DLD1 (cell line): ENCODE results near the gene PCK1.

Experiments
- in situ Hi-C: cut with HindIII; loops from 2 replicates; pipeline ENCODE4 v1.10.0; 2017; ENCODE audit warnings: low sequenced_read_pairs

The PCK1 gene

GRCh38 chr20:57535297-57535696 lies 25.6 kb upstream of the PCK1 start:
- in situ Hi-C loops: no loop called here

GRCh38 chr20:57536120-57536708 lies 24.7 kb upstream of the PCK1 start:
- in situ Hi-C loops: no loop called here

GRCh38 chr20:57536771-57537724 lies 23.9 kb upstream of the PCK1 start:
- in situ Hi-C loops: no loop called here

- in situ Hi-C loops: no loop called here
These were observed 23.1 kb upstream of the PCK1 start for GRCh38 chr20:57537822-57538221.

GRCh38 chr20:57539889-57540288 lies 21.0 kb upstream of the PCK1 start:
- in situ Hi-C loops: no loop called here

- in situ Hi-C loops: no loop called here
These were observed 19.9 kb upstream of the PCK1 start for GRCh38 chr20:57540890-57541580.

GRCh38 chr20:57543754-57544153 lies 17.2 kb upstream of the PCK1 start:
- in situ Hi-C loops: no loop called here

GRCh38 chr20:57544838-57545564 lies 15.9 kb upstream of the PCK1 start:
- in situ Hi-C loops: no loop called here

- in situ Hi-C loops: no loop called here
These were observed 14.8 kb upstream of the PCK1 start for GRCh38 chr20:57545927-57546662.

- in situ Hi-C loops: no loop called here
These were observed 13.8 kb upstream of the PCK1 start for GRCh38 chr20:57546956-57547649.

GRCh38 chr20:57548177-57549058 lies 12.5 kb upstream of the PCK1 start:
- in situ Hi-C loops: no loop called here

GRCh38 chr20:57552471-57552870 lies 8.4 kb upstream of the PCK1 start:
- in situ Hi-C loops: no loop called here

GRCh38 chr20:57553376-57554018 lies 7.4 kb upstream of the PCK1 start:
- in situ Hi-C loops: no loop called here

- in situ Hi-C loops: no loop called here
These were observed 5.3 kb upstream of the PCK1 start for GRCh38 chr20:57555457-57556184.

- in situ Hi-C loops: no loop called here
These were observed 4.0 kb upstream of the PCK1 start for GRCh38 chr20:57556980-57557274.

- in situ Hi-C loops: no loop called here
These were observed 2.8 kb upstream of the PCK1 start for GRCh38 chr20:57557926-57558613.

- in situ Hi-C loops: no loop called here
These were observed 2.2 kb upstream of the PCK1 start for GRCh38 chr20:57558614-57559288.
